Spinal cord (tissue), 10 donors: ENCODE results near the gene EPSTI1. TPM values are rescaled to one million over a fixed set of nuclear protein-coding genes. Genes with fewer than 3 reads are reported as not detected.

ENCODE experiments used
- DNase-seq, 6 donors: peaks; one replicate each; pipeline versions ENCODE4 v3.0.0 to v3.0.0-alpha.2; 2013 to 2015; ENCODE audit warnings: low spot score in 6 of 6, low read depth in 4 of 6
- H3K27ac ChIP-seq: one replicate; pipeline ENCODE4 v1.5.1; 2013; ENCODE audit warnings: low read depth, low read length, control low read depth
- H3K27me3 ChIP-seq: one replicate; pipeline ENCODE4 v1.6.1; 2013; ENCODE audit warnings: low read length; ENCODE audit not compliant: control insufficient read depth, insufficient read depth
- H3K36me3 ChIP-seq: one replicate; pipeline ENCODE4 v1.6.1; 2013; ENCODE audit warnings: low read length; ENCODE audit not compliant: control insufficient read depth, insufficient read depth
- H3K4me1 ChIP-seq: one replicate; pipeline ENCODE4 v1.6.1; 2013; ENCODE audit warnings: low read length; ENCODE audit not compliant: control insufficient read depth, insufficient read depth
- H3K4me3 ChIP-seq: one replicate; pipeline ENCODE4 v1.5.1; 2013; ENCODE audit warnings: low read depth, low read length, control low read depth
- H3K9me3 ChIP-seq: one replicate; pipeline ENCODE4 v1.6.1; 2013; ENCODE audit warnings: low read length; ENCODE audit not compliant: control insufficient read depth, insufficient read depth
- WGBS: methylation state at CpG from one replicate; pipeline ENCODE4 v1.1.5; 2013; ENCODE audit warnings: missing lambda C conversion rate; ENCODE audit not compliant: insufficient coverage; 5-methylcytosine and 5-hydroxymethylcytosine counted together
- polyA plus RNA-seq, 2 donors: library from polyadenylated mRNA; unstranded; fragments of 120-200 nt; gene quantifications; one replicate each; pipeline ENCODE4 v1.2.1, GENCODE V29; 2013; ENCODE audit not compliant: insufficient read length in 2 of 2
- total RNA-seq, 2 donors: library from RNA; depleted of rRNA in 1 of 2; stranded (reverse); fragments of 120-200 nt in 1 of 2; fragments of >200 nt in 1 of 2; gene quantifications; one replicate each; pipeline versions ENCODE4 v1.2.3 to v1.2.4, GENCODE V29; 2013 to 2014
- donor health status: healthy.

The EPSTI1 gene
- total and polyA plus RNA-seq, 4 donors: 3.8 to 16.0 (median 4.5) TPM

DNA sequence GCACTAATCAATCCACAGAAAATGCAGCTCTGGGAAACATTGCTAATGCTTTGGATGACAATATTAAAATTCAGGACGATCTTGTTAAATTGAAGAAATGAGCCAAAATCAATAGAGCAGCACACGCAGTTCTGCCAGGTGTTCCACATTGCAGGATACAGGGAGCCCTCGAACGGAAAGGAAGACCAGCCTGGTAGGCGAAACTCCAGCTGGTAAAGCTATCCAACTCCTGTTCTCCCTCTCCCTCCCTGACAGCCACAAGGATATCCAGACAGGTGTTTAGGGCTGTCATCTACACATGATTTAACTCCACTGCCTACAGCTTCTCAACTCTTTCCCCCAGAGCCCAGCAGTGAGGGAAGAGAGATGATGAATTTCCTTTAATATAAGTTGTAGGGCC, 67.7 kb downstream of the EPSTI1 start:
- Histone ChIP-seq H3K4me3 (no peak overlapping the region), H3K9me3 (no peaks in the 10 kb centered on the region), H3K27ac (no peak overlapping the region), H3K27me3 (no peaks in the 10 kb centered on the region), H3K4me1 (no peaks in the 10 kb centered on the region), H3K36me3 (no peaks in the 10 kb centered on the region)
- WGBS: 84% methylated on average over 5 of the region's 5 CpGs
- peak in 1 of 6 donors; percentile 66 for DNase-seq

DNA sequence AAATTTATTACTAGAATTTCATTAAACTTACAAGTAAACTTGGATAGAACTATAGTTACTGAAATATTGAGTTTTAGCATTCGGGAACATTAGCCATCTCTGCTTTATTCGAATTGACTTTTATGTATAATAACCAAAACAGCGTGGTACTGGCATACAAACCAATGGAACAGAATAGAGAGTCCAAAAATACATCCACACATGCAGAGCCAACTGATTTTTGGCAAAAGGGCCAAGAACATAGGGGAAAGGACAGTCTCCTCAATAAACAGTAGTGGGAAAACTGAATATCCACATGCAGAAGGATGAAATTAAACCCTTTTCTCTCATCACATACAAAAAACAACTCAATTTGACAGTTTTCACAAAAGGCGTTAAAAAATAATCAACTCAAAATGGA, 84.3 kb downstream of the EPSTI1 start:
- H3K9me3 ChIP-seq: no peaks in the 10 kb centered on the region
- no peak for DNase-seq
- H3K36me3 ChIP-seq: no peaks in the 10 kb centered on the region
- no CpG with 5 or more reads among the region's 4 CpGs for WGBS
- no peaks in the 10 kb centered on the region for H3K27me3 ChIP-seq
- H3K27ac ChIP-seq: no peak overlapping the region
- H3K4me1 ChIP-seq: no peaks in the 10 kb centered on the region
- no peak overlapping the region for H3K4me3 ChIP-seq

DNA sequence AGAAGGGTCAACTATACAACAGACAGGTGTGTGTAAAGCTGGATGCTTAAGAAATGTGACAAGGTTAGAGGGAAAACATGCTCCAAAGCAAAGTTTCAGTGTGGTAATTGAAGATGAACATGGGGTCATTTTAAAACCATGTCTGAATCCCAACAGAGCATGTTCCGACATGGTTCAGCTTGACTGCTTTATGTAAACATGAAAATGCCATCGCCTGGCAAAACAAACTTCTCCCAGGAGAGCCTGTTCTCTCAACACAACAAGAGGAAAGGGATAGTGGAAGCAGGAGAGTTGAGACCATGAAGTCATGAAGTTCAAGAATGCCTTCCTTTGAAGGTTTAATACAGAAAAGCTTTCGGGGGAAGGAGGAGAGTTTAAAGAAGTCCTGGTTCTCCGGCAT, 85.8 kb downstream of the EPSTI1 start:
- DNase-seq: no peak

GRCh38 chr13:42905579-42905978, 86.5 kb downstream of the EPSTI1 start:
- DNase-seq: no peak
- 100% methylated on average over 1 of the region's 2 CpGs for WGBS
- Histone ChIP-seq H3K9me3 (no peaks in the 10 kb centered on the region), H3K4me3 (no peak overlapping the region), H3K4me1 (no peaks in the 10 kb centered on the region), H3K27me3 (no peaks in the 10 kb centered on the region), H3K27ac (no peak overlapping the region), H3K36me3 (no peaks in the 10 kb centered on the region)

More for the DNA sequence above, 85.8 kb downstream of the EPSTI1 start:
- Histone ChIP-seq H3K27ac (no peak overlapping the region), H3K9me3 (no peaks in the 10 kb centered on the region), H3K27me3 (no peaks in the 10 kb centered on the region), H3K36me3 (no peaks in the 10 kb centered on the region), H3K4me1 (no peaks in the 10 kb centered on the region), H3K4me3 (no peak overlapping the region)
- 100% methylated on average over 1 of the region's 4 CpGs for WGBS

DNA sequence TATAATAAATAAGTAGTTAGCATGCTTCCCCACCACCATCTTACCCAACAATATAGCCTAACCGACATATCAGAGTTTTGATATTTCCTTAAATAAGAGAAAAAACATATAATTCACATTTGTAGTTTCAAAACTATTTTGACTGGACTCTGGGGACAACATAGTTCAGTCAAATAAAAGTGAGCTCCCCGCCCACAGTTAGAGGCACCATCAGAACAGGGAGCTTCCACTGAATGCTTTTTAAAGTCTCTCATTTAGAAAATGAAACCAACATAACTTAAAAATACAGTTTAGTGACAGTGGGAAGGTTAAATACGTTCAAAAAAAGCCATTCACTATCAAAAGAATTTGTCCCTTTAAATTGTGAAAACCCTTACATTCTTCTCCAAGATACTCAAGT, 92.8 kb downstream of the EPSTI1 start:
- Histone ChIP-seq H3K4me1 (no peaks in the 10 kb centered on the region), H3K9me3 (no peaks in the 10 kb centered on the region), H3K36me3 (no peaks in the 10 kb centered on the region), H3K27me3 (no peaks in the 10 kb centered on the region), H3K4me3 (no peak overlapping the region), H3K27ac (no peak overlapping the region)
- no peak for DNase-seq
- no CpG with 5 or more reads among the region's 3 CpGs for WGBS

DNA sequence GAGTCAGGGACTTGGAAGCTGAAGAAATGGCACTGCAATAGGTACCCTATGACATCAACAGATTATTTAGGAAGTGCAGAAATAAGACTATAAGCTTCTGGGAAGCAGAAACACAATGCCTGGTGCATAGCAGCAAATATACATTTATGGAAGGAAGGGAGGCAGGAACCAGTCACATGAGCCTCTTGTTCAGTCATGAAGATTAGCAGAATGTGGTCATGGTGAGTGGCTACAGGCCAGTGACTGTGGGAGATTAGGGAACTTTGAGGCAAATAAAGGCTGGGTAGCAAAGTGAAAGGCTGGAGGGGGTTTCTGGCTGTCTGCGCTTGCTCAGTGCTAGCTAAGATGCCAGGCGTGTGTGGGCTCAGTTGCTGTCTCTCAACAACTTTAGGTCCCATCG, 96.3 kb downstream of the EPSTI1 start:
- Histone ChIP-seq H3K27ac (no peak overlapping the region), H3K4me1 (no peaks in the 10 kb centered on the region), H3K27me3 (no peaks in the 10 kb centered on the region), H3K4me3 (no peak overlapping the region), H3K9me3 (no peaks in the 10 kb centered on the region), H3K36me3 (no peaks in the 10 kb centered on the region)
- WGBS: 100% methylated on average over 2 of the region's 3 CpGs
- no peak for DNase-seq

GRCh38 chr13:42894765-42895243, 97.2 kb downstream of the EPSTI1 start:
- Histone ChIP-seq H3K36me3 (no peaks in the 10 kb centered on the region), H3K4me3 (no peak overlapping the region), H3K9me3 (no peaks in the 10 kb centered on the region), H3K27ac (peak overlapping the region; percentile 48), H3K27me3 (no peaks in the 10 kb centered on the region), H3K4me1 (no peaks in the 10 kb centered on the region)
- DNase-seq: peak in 2 of 6 donors; percentile 64 to 65
- no CpG with 5 or more reads among the region's 4 CpGs for WGBS

DNA sequence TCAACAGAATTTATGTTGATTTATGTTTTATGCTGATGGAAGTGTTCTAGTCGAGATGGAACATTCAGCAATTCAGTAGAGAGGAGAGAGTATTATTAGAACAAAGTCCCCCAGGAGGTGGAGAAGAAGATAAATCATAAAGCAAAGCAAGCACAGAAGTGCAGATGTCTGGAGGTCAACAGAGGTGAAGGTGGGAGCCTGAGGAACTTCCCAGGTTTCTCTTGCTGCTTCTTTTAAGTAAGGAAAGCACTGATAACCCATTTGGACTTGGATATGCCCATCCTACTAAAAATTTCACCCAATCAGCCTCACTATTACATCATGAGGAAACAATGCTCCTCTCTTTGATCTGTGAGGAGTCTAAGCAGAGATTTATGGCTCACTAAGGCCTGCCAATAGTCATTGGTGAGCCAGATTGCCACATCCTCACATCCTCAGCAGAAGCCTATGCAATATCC, 98.8 kb downstream of the EPSTI1 start:
- no peak for DNase-seq
- Histone ChIP-seq H3K4me1 (no peaks in the 10 kb centered on the region), H3K27ac (no peak overlapping the region), H3K27me3 (no peaks in the 10 kb centered on the region), H3K9me3 (no peaks in the 10 kb centered on the region), H3K36me3 (no peaks in the 10 kb centered on the region), H3K4me3 (no peak overlapping the region)
- 40% methylated on average over 1 of the region's 1 CpG for WGBS

DNA sequence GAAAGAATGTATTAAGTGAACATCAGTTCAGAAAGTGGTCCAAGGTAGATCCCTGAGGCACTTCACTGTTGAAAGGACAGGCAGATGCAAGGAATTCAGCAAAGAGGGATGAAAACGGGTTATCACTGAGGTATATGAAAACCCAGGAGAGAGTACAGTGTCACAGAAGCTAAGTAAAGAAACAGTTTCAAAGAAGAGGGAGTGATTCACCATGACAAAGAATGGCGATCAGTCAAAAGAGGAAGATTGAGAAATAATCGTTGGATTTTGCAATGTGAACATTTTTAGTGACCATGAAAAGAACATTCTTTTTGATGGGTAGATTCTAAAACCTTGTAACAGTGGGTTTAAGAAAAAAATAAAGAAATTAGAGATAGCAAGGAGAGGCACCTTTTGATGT, 99.3 kb downstream of the EPSTI1 start:
- no peaks in the 10 kb centered on the region for H3K36me3 ChIP-seq
- no peak overlapping the region for H3K4me3 ChIP-seq
- H3K27ac ChIP-seq: no peak overlapping the region
- 91% methylated on average over 3 of the region's 3 CpGs for whole genome bisulfite sequencing
- H3K4me1 ChIP-seq: no peaks in the 10 kb centered on the region
- DNase-seq: no peak
- no peaks in the 10 kb centered on the region for H3K9me3 ChIP-seq
- H3K27me3 ChIP-seq: no peaks in the 10 kb centered on the region

DNA sequence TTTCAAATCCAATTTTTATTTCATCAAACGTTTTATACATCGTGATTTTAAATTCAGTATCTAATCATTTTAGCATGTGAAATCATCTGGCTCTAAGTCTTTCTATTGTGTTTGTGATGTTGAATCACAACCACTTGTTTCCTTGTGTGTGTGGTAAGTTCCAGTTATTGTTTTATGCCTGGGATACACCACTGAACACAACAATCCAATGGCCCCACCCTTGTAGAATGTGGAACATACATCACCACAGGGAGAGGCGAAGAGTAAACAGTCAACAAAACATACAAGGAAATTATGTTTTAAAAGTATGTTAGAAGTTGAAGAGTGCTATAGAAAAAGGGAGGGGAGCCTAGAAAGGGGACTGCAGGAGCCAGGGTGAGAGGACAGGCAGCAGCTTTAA, 100.5 kb downstream of the EPSTI1 start:
- Histone ChIP-seq H3K4me1 (no peaks in the 10 kb centered on the region), H3K36me3 (no peaks in the 10 kb centered on the region), H3K27me3 (no peaks in the 10 kb centered on the region), H3K4me3 (no peak overlapping the region), H3K9me3 (no peaks in the 10 kb centered on the region), H3K27ac (no peak overlapping the region)
- no peak for DNase-seq
- no CpG with 5 or more reads among the region's 3 CpGs for WGBS
